ENCODE measurements around the gene KCNK16. TPM values are rescaled to one million over a fixed set of nuclear protein-coding genes. Genes with fewer than 3 reads are reported as not detected.

KCNK16 gene
- polyA plus RNA-seq, 1 experiment: not detected

DNA sequence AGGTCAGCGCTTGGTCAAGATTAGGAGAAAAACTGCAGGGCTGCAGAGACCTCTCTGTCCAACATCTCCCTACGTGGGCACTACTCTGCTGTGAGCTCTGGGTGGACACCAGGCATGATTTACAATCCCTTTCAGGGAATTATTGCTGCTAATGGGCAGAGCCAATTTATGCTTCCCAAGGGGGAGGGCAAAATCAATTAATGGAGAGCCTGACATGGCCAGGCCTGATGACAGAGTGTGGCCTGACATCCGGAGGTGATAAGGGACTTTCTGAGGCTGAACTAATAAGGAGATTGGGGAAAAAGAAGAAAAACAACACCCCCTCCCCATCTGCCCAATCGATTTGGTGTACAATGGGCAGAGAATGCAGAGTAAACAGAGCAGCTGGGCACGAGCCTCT is 5.0 kb upstream of the KCNK16 start:
- H3K36me3 ChIP-seq (ENCODE audit: control insufficient read depth, insufficient read depth, low read length): no peaks in the 10 kb centered on the region
- TF ChIP-seq, protein P1, sequence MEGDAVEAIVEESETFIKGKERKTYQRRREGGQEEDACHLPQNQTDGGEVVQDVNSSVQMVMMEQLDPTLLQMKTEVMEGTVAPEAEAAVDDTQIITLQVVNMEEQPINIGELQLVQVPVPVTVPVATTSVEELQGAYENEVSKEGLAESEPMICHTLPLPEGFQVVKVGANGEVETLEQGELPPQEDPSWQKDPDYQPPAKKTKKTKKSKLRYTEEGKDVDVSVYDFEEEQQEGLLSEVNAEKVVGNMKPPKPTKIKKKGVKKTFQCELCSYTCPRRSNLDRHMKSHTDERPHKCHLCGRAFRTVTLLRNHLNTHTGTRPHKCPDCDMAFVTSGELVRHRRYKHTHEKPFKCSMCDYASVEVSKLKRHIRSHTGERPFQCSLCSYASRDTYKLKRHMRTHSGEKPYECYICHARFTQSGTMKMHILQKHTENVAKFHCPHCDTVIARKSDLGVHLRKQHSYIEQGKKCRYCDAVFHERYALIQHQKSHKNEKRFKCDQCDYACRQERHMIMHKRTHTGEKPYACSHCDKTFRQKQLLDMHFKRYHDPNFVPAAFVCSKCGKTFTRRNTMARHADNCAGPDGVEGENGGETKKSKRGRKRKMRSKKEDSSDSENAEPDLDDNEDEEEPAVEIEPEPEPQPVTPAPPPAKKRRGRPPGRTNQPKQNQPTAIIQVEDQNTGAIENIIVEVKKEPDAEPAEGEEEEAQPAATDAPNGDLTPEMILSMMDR (IDR thresholded peaks at IDR 0.05; ENCODE audit: insufficient read depth, low read depth, low read length): no peak
- ChIA-PET POLR2A (no interaction called here), CTCF (interaction anchor here (0.8 kb wide), 1 partner anchor 9 kb away, joined by 3 read pairs; no protein-coding TSS in a partner anchor)
- peaks cover 5% of the 10 kb centered on the region; the same call in 1 of the 2 replicates for H3K27me3 ChIP-seq (ENCODE audit: control insufficient read depth, insufficient read depth, low read length)
- no peak for DNase-seq (ENCODE audit: low read depth)
- no peak overlapping the region for H3K4me3 ChIP-seq (ENCODE audit: low read depth, low read length)

DNA sequence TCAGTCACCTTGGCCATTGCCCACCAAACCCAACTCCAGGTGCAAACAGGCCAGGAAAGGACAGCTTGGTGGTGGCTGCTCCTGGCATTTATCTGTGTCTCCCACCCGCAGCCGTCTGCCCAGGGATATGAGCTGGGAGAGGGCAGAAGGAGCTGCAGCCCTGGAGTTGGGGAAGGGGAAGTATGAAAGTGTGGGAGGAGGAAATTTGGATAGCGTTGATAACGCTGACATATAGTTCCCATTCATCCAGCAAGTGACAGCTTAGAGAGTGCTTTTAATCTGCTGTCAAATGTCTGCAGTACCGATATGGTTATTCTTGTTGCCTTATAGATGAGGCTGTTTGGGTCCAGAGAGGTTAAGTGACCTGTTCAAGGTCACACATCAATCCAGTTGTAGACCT is 741 bp downstream of the KCNK16 start:
- CTCF ChIA-PET: interaction anchor here (0.6 to 1.3 kb wide), 5 partner anchors 11 to 305 kb away, joined by 3 read pairs; no protein-coding TSS in a partner anchor
- TF ChIP-seq, protein P1 (IDR thresholded peaks at IDR 0.05; ENCODE audit: insufficient read depth, low read depth, low read length): no peak
- no peaks in the 10 kb centered on the region for H3K36me3 ChIP-seq (ENCODE audit: control insufficient read depth, insufficient read depth, low read length)
- POLR2A ChIA-PET: no interaction called here
- H3K27me3 ChIP-seq (ENCODE audit: control insufficient read depth, insufficient read depth, low read length): peaks cover 3% of the 10 kb centered on the region; the same call in 1 of the 2 replicates
- DNase-seq (ENCODE audit: low read depth): no peak
- no peak overlapping the region for H3K4me3 ChIP-seq (ENCODE audit: low read depth, low read length)

DNA sequence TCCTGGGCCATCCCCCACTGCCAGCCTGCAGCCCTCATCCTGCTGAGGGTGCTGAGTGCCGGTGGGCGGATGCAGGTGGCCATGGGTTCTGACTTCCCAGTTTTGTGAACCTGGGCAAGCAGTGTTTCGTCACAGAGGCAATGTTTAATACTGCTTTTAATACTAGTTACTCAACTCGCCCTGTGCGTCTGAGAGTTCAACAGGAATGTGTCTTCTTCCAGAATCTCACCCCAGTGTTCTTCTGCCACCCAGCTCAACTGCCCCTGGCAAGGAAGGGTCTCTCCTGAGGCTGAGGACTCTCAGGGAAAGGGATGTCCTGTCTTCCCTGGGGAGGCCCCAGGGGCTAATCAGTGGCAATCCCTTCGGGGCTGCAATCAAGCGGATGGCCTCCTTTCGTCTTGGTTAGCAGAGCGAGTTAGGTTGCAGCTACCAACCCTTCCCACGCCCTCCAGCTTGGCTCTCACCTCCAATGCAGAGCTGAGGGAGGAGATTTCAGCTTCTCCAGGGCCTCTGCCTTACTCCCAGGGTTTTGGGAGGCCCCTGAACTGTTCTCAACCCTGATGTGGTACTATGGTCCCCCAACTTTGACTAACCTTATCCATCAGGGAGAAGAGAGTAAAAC is 2.0 kb downstream of the KCNK16 start:
- no peak for DNase-seq (ENCODE audit: low read depth)
- H3K36me3 ChIP-seq (ENCODE audit: control insufficient read depth, insufficient read depth, low read length): no peaks in the 10 kb centered on the region
- no peak overlapping the region for H3K4me3 ChIP-seq (ENCODE audit: low read depth, low read length)
- peaks cover 4% of the 10 kb centered on the region for H3K27me3 ChIP-seq (ENCODE audit: control insufficient read depth, insufficient read depth, low read length)
- POLR2A ChIA-PET: no interaction called here
- CTCF ChIA-PET: interaction anchor here (1.0 to 1.3 kb wide), 2 partner anchors 27 to 154 kb away, joined by 3 read pairs; no protein-coding TSS in a partner anchor
- TF ChIP-seq, protein P1 (IDR thresholded peaks at IDR 0.05; ENCODE audit: insufficient read depth, low read depth, low read length): no peak

- CTCF ChIA-PET: interaction anchor here (1.0 to 1.8 kb wide), 2 partner anchors 58 to 154 kb away, joined by 3 to 7 read pairs; no protein-coding TSS in a partner anchor
Measured at GRCh38 chr6:39319621-39320362, 2.7 kb downstream of the KCNK16 start.

GRCh38 chr6:39317256-39317655 is 5.2 kb downstream of the KCNK16 start:
- no peak overlapping the region for H3K4me3 ChIP-seq (ENCODE audit: low read depth, low read length)
- TF ChIP-seq, protein P1 (IDR thresholded peaks at IDR 0.05; ENCODE audit: insufficient read depth, low read depth, low read length): no peak
- H3K27me3 ChIP-seq (ENCODE audit: control insufficient read depth, insufficient read depth, low read length): peaks cover 26% of the 10 kb centered on the region
- CTCF ChIA-PET: interaction anchor here (0.8 kb wide), 1 partner anchor 10 kb away, joined by 3 read pairs; no protein-coding TSS in a partner anchor
- no peak for DNase-seq (ENCODE audit: low read depth)
- no peaks in the 10 kb centered on the region for H3K36me3 ChIP-seq (ENCODE audit: control insufficient read depth, insufficient read depth, low read length)
- POLR2A ChIA-PET: no interaction called here

More at GRCh38 chr6:39319621-39320362, 2.7 kb downstream of the KCNK16 start:
- peaks cover 9% of the 10 kb centered on the region for H3K27me3 ChIP-seq (ENCODE audit: control insufficient read depth, insufficient read depth, low read length)
- TF ChIP-seq, protein P1 (IDR thresholded peaks at IDR 0.05; ENCODE audit: insufficient read depth, low read depth, low read length): no peak
- POLR2A ChIA-PET: no interaction called here
- no peaks in the 10 kb centered on the region for H3K36me3 ChIP-seq (ENCODE audit: control insufficient read depth, insufficient read depth, low read length)
- no peak overlapping the region for H3K4me3 ChIP-seq (ENCODE audit: low read depth, low read length)
- no peak for DNase-seq (ENCODE audit: low read depth)

All from BJ (cell line).